Measurements from ENCODE around the gene HNRNPH3.

The HNRNPH3 gene

DNA sequence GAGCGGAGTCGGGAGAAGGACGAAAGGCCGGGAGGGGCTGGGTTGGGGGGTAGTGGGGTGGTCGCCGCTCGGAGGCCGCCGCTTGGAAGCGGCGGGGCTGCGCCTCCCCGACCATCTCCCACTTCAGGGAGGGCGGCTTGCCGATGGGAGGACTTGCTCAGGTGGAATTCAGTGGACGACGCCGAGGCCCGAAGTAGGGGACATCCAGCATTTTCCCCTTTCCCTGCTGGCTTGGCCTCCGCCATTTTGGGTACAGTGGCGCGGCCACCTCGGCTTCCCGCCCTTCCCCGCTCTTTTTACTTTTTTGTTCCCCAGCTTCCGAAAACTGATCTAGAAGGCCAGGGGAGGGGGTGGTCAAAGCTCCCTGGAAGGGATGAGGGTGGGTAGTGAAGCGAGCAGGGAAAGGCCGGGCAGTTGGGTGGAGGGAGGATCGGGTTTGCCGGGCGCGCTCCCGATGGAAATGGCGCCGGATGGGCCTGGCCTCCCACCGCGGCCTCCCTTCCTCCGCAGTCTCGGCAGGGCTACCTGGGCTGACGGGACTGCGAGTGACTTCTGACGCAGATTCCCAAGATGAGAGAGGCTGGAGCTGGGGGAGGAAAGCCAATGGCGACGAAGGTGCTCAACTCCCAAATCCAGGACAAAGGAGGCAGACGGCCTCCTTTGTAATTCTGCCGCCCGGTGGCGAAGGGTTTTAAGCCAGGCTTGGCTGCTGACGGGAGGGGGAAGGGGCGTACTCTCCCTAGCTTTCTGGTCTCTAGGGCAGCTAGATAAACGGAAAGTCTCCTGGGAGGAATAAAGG lies 594 bp downstream of the HNRNPH3 start, which contains the start of gene PBLD:
Gene PBLD (minus strand): TSS at position 670 of the 799 bp plus-strand sequence. CDS start 26,084 bp downstream, outside the sequence.
- peak; percentile 38 for DNase-seq

- no peak for DNase-seq
Observed at GRCh38 chr10:68333058-68333395, 1.2 kb downstream of the HNRNPH3 start.

GRCh38 chr10:68333440-68334431 lies 1.9 kb downstream of the HNRNPH3 start:
- DNase-seq: no peak

GRCh38 chr10:68334672-68335467 lies 3.0 kb downstream of the HNRNPH3 start:
- DNase-seq: no peak

GRCh38 chr10:68336754-68337351 lies 5.0 kb downstream of the HNRNPH3 start:
- no peak for DNase-seq

GRCh38 chr10:68340358-68341080 lies 8.7 kb downstream of the HNRNPH3 start:
- no peak for DNase-seq

GRCh38 chr10:68342909-68343516 lies 11.1 kb downstream of the HNRNPH3 start:
- no peak for DNase-seq

DNA sequence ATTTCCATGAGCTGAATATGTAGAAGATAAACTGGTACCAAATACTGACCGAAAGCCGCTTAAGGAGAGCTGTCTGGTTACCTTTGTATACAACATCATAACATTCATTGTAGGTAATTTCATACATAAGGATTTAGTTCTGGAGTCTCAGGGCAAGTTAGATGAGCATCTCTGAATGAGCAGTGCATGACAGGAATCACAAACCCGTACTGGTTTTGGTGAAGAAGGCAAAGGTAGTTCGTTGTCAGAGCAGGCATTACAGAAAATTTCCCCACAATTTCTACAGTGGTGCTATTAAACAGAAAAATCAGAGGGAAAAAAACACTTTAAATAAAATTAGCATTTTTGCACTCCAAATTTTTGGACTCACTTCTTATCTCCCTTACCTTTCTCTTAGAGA lies 13.8 kb downstream of the HNRNPH3 start:
- DNase-seq: no peak

- DNase-seq: no peak
Observed at GRCh38 chr10:68346774-68347173, 14.9 kb downstream of the HNRNPH3 start.

GRCh38 chr10:68348265-68348741 lies 16.4 kb downstream of the HNRNPH3 start:
- no peak for DNase-seq

DNA sequence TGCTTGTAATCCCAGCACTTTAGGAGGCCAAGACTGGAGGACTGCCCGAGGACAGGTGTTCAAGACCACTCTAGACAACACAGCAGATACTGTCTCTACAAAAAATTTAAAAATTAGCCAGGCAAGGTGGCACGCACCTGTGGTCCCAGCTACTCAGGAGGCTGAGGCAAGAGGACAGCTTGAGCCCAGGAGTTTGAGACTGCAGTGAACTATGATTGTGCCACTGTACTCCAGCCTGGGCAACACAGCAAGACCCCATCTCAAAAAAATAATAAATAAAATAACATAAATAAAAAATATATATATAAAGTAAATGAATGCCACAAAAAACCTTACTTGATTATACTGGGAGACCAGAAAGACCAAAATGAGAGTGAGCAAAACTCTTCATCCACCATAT lies 21.7 kb downstream of the HNRNPH3 start:
- no peak for DNase-seq

DNA sequence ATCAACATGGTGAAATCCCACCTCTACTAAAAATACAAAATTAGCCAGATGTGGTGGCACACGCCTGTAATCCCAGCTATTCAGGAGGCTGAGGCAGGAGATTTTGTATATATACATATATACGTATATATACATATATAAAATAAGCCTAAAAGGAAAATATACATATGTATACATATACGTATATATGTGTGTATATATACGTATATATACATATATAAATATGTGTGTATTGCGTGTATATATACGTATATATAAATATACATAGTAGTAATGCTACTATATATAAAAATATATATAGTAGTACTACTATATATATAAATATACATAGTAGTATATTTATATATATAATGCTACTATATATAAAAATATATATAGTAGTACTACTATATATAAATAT lies 27.3 kb downstream of the HNRNPH3 start:
- no peak for DNase-seq

- no peak for DNase-seq
Observed at GRCh38 chr10:68362590-68362989, 30.7 kb downstream of the HNRNPH3 start.

DNA sequence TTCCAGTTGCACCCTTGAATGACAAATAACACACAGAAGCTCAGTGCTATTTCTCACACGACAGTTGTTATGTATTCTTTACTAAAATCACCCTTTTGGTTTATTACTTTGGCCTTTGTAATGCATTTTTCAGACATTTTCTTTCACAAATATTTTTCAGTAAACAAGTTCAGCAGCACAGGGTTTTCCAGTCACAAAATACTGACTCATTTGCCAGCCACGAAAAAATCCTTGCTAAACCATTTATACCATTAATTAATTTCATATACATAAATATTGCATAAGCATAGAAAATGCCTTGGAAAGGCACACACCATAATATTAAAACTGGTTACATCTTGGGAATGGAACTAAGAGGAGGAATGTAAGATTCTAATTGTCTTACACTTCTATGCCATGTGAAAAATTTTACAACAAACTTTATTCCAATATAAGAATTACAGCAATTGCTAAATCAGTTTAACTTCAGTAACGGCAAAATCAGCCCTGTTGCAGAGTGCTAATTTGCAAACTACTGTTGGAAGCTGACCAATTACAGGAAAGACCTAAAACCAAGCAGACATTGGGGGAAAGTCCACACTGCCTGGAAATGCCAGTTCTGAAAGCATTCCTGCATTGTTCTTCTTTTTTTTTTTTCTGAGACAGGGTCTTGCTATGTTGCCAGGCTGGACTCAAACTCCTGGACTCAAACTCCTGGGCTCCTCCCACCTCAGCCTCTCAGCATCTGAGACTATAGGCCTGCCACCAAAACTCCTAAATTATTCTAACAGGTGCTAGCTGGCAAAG lies 32.4 kb downstream of the HNRNPH3 start:
- DNase-seq: no peak

- DNase-seq: no peak
Observed at GRCh38 chr10:68365611-68366010, 33.7 kb downstream of the HNRNPH3 start.

DNA sequence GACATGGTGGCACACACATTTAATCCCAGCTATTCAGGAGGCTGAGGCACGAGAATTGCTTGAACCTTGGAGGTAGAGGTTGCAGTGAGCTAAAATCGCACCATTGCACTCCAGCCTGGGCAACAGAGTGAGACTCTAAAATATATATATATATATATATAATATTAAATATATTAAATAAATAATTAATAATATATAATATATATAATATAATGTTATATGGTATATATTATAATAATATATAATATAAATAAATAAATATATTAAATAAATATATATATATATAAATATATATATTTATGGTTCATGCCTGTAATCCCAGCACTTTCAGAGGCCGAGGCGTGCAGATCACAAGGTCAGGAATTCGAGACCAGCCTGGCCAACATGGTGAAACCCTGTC lies 34.7 kb downstream of the HNRNPH3 start:
- DNase-seq: no peak

DNA sequence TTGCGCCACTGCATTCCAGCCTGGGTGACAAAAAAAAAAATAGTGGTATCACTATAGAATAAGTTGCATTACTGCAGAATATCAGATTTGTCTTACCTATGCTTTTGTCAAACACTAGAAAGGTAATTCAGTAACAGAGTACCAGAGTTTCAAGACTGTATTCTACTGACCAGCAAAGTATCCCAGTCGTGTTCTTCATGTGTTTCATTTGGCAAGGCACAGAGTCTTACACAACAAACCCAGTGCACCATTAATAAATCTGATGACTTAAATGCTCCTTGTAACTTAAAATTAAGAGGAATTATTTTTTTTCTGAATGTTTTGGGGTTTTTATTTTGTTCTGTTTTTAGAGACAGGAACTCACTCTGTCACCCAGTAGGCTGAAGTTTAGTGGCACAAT lies 35.3 kb downstream of the HNRNPH3 start:
- DNase-seq: no peak

GRCh38 chr10:68371604-68372003 lies 39.7 kb downstream of the HNRNPH3 start:
- DNase-seq: no peak

DNA sequence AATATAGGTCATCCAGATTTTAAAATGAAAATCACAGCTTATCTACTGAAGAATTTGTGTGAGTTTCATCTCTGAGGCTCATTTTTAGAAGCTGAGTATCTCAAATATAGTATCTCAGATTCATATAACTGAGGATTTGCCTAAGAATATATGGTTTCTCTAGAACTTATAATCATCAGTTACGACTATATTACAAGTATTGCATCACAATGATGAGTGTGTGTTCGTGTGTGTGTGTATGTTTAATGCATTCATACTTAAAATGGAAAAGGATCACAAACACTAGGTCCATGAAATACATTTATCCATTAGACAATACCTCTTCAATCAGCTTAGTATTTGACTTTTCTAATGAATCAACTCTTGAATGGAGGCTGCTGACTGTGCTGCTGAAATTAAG lies 53.9 kb downstream of the HNRNPH3 start:
- DNase-seq: no peak

All from NCI-H748 treated with DMSO at 0.1 percent for 48 hours (cell line).